ENCODE measurements around the gene PACSIN1. TPM values are rescaled to one million over a fixed set of nuclear protein-coding genes. Genes with fewer than 3 reads are reported as not detected.

Gene PACSIN1
- total RNA-seq, 4 donors from 2014 or later = 0.22 TPM; not detected in 3

GRCh38 chr6:34536959-34537848 is 71.3 kb downstream of the PACSIN1 start:
- TF ChIP-seq, protein P1, sequence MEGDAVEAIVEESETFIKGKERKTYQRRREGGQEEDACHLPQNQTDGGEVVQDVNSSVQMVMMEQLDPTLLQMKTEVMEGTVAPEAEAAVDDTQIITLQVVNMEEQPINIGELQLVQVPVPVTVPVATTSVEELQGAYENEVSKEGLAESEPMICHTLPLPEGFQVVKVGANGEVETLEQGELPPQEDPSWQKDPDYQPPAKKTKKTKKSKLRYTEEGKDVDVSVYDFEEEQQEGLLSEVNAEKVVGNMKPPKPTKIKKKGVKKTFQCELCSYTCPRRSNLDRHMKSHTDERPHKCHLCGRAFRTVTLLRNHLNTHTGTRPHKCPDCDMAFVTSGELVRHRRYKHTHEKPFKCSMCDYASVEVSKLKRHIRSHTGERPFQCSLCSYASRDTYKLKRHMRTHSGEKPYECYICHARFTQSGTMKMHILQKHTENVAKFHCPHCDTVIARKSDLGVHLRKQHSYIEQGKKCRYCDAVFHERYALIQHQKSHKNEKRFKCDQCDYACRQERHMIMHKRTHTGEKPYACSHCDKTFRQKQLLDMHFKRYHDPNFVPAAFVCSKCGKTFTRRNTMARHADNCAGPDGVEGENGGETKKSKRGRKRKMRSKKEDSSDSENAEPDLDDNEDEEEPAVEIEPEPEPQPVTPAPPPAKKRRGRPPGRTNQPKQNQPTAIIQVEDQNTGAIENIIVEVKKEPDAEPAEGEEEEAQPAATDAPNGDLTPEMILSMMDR (IDR thresholded peaks at IDR 0.05; ENCODE audit: low read depth) = no peak

- TF ChIP-seq, protein P1 (IDR thresholded peaks at IDR 0.05; ENCODE audit: low read depth) = no peak
These were observed 72.2 kb downstream of the PACSIN1 start for GRCh38 chr6:34537922-34538550.

DNA sequence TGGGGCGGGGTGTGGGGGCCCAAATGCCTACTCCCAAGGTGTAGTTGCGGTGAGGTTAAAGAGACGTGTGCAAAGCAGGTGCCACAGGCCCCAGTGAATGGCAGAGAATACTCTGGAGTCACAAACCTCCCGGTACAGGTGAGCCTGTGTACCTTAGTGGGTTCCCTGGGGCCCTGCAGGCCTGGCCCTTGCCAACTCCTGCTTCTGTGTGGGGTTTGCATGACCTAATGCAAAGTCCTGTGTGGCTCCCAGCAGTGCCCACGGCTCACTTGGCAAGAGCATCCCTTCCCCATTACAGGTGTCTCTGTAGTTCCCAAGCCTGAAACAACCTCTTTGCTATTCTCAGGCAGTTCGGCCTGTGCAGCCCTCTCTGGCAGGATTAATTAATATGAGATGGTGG is 72.7 kb downstream of the PACSIN1 start:
- TF ChIP-seq, protein P1 (IDR thresholded peaks at IDR 0.05; ENCODE audit: low read depth) = no peak

DNA sequence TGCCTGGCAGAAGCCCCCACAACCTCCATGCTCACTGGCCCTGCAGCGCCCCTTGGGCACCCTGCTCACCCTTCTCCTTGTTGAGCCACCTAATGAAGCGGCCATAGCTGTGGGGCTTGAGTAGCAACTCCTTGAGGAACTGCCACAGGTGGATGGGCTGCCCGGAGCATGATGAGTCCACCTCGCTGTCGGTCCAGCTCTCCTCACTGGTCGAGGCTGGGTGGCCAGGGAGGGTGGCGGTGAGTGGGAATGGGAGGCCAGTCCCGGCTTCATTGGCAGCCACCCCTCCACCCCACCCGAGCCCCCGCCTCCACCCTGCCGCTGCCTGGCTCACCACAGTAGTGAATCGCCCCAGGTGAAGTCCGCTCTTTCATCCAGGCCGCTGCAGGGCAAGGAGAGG is 73.3 kb downstream of the PACSIN1 start:
- TF ChIP-seq, protein P1 (IDR thresholded peaks at IDR 0.05; ENCODE audit: low read depth) = no peak

- TF ChIP-seq, protein P1 (IDR thresholded peaks at IDR 0.05; ENCODE audit: low read depth) = no peak
These were observed 74.3 kb downstream of the PACSIN1 start for GRCh38 chr6:34540222-34540621.

GRCh38 chr6:34540841-34541240 is 75.0 kb downstream of the PACSIN1 start:
- TF ChIP-seq, protein P1 (IDR thresholded peaks at IDR 0.05; ENCODE audit: low read depth) = no peak

DNA sequence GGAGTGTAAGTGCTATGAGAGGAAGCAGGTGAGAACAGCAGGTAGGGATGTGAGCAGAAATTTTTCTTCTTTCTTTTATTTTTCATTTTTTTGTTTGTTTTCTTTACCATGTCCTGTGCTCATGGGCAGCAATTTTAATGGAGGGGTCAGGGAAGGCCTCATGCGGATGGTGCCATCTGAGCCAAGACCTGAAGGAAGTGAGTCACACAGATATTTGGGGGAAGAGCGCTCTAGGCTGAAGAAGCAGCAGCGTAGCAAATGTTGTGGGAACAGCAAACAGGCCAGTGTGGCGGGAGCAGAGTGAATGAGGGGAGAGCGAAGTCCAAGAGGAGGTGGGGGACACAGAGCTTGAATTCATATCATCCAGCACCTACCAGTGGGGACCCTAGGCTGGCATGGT is 77.5 kb downstream of the PACSIN1 start:
- TF ChIP-seq, protein P1 (IDR thresholded peaks at IDR 0.05; ENCODE audit: low read depth) = no peak
